PFSK-1 (cell line): Measurements from ENCODE around the gene MRPL38.

Experiments used
- POLR2AphosphoS5 ChIP-seq: IDR thresholded peaks from 2 replicates; pipeline ENCODE4 v1.6.1; 2012; ENCODE audit warnings: low read depth, mild to moderate bottlenecking, control low read depth, low read length, moderate library complexity
- REST ChIP-seq, 2 experiments: IDR thresholded peaks; 2 replicates each; pipeline versions ENCODE4 v1.6.1 to v1.8.0; 2011 to 2012; ENCODE audit warnings: low read depth in 2 of 2, low read length in 2 of 2, control low read depth in 1 of 2, inconsistent platforms in 1 of 2, mild to moderate bottlenecking in 1 of 2, moderate library complexity in 1 of 2; ENCODE audit not compliant: insufficient read depth in 1 of 2
- SIN3A ChIP-seq: IDR thresholded peaks from 2 replicates; pipeline ENCODE4 v1.6.1; 2012; ENCODE audit warnings: mild to moderate bottlenecking, low read length, moderate library complexity, borderline replicate concordance; ENCODE audit not compliant: insufficient read depth
- TAF1 ChIP-seq: IDR thresholded peaks from 2 replicates; pipeline ENCODE4 v1.6.1; 2012; ENCODE audit warnings: low read length, control low read depth, borderline replicate concordance; ENCODE audit not compliant: insufficient read depth

GRCh38 chr17:75875940-75876189 lies 28.8 kb downstream of the MRPL38 start:
- no peak for TF ChIP-seq REST (IDR thresholded peaks at IDR 0.05; ENCODE audit: insufficient read depth in 1 of 2, low read depth in 2 of 2, low read length in 2 of 2)
- TF ChIP-seq POLR2AphosphoS5 = no peak
- TF ChIP-seq SIN3A = no peak
- no peak for TF ChIP-seq TAF1
